ENCODE measurements around the gene PLXNA2.

- no peak for TF ChIP-seq CTCF (IDR thresholded peaks at IDR 0.05)
- TF ChIP-seq EZH2 (IDR thresholded peaks at IDR 0.05; ENCODE audit: borderline replicate concordance, insufficient read depth, low read depth, low read length, poor library complexity, severe bottlenecking): no peak
Measured at GRCh38 chr1:208137193-208137592, 107.0 kb downstream of the PLXNA2 start.
